Dermis microvascular lymphatic vessel endothelial cell (primary cell): ENCODE results near the gene TRIM44. TPM values are rescaled to one million over a fixed set of nuclear protein-coding genes. Genes with fewer than 3 reads are reported as not detected.
"Not testable (repeated sequence)": the region's sequence is repeated elsewhere in the genome, so short reads cannot be mapped to it uniquely, and the experiment has no call there.

Experiments used
- DNase-seq, 2 donors: peaks; one replicate each; pipeline versions ENCODE4 v3.0.0 to v3.0.0-alpha.2; 2010; ENCODE audit warnings: low read depth in 2 of 2
- total RNA-seq: library from RNA; depleted of rRNA; stranded (reverse); fragments of >200 nt; gene quantifications from 2 replicates; pipeline ENCODE4 v1.2.1, GENCODE V29; 2014

The TRIM44 gene
- total RNA-seq, 1 donor from 2014 or later: 10.7 TPM

DNA sequence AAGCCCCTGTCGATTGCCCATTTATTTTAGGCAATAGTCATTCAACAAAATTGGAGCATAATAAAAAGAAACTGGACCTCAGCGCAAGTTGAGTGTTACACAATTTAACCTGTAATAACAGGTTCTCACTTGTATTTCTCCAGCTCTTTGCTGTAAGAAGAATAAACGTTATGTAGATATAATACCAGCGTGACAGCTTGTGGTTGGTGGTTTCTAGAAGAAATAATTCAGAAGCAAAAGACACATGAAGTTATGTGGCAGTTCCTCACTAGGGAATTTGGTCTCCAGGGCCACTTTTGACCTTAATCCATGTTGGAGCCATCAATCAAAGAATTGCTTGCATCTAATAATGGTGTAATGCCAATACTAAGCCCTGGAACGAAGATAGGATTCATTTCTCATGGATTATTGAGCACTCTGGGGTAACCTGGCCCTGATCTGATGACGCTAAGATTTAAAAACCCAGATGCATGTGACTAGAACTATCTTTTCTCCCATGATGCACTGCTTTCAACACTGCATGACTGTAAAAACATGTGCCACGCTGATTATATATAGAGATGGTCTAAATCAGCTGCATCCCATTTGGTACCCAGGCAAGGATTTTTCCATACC, 151.6 kb downstream of the TRIM44 start:
- DNase-seq: no peak

DNA sequence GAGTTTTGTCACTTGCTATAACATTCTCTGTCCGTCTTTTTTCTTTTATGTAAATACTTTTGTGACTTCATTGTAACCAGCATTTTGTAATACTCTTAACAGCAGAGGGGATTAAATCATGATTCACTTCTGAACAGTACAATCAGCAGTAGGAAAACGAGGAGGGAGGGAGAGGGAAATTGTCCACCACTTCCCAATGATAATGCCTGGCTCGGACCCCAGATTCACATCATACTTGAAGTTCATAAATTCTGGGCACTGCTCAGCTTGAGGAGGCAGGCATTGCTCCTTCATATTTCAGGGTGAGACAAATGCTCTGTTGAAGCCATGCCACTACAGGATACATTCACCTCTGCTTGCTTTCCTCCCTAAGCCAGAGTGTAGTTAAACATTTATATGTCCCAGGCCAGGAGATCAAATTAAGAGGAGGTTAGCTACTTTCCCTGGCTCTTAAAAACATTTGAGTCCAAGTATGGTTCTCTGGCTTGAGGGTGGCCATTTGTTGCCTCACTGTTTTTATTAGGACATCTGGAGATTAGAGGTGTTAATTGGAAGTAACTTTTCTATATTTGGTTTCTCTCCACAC, 152.2 kb downstream of the TRIM44 start:
- no peak for DNase-seq

DNA sequence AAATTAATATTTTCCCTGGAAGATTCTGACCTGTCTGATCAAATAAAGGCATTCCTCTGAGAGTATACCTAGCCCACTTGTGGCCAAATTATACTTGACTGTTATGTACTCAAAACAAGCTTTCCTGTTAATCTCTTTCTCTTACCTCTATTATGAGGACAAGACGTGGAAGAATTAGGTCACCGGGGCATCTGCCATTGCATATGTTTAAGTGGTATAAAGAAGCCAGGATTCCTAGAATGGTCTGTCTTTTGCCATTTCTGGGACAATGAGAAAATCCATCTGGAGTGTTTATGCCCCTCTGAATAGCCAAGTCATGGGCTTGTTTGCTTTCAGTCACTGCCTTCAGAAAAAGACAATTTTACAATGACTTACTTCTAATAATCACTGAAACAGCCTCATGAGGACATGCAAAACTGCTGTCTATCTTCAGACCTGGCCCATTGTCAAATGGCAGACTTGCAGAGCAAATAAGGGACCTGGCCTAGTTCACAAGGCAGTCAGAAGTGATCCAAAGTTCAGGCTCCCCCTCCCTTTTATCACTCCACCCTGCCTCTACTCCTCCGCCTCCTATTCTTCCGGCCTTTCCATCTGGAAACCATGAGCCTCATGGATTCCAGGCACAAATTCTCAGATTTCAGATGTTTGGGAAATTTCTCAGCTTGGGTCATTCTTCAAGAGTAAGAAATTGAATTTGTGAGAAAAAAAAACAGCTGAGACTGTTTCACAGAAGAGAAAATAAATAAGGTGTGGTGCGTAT, 153.2 kb downstream of the TRIM44 start:
- DNase-seq: no peak

DNA sequence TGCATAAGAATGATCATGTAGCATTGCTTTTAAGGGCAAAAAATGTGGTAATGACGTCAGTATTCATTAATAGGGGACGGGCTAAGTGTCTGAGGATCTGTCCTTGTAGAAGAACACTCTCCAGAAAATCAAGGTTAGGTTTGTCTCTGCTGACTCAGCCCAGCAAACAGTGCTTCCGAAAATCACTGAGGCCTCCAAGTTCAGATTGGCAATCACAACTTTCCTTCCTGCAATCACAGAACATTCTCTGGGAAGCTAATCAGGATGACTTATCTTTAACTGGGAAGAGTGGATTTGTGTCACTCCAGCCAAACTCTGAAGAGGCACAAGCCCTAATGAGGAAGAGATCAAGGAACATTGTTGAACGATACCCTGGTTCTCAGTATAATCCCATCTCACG, 158.0 kb downstream of the TRIM44 start:
- no peak for DNase-seq

DNA sequence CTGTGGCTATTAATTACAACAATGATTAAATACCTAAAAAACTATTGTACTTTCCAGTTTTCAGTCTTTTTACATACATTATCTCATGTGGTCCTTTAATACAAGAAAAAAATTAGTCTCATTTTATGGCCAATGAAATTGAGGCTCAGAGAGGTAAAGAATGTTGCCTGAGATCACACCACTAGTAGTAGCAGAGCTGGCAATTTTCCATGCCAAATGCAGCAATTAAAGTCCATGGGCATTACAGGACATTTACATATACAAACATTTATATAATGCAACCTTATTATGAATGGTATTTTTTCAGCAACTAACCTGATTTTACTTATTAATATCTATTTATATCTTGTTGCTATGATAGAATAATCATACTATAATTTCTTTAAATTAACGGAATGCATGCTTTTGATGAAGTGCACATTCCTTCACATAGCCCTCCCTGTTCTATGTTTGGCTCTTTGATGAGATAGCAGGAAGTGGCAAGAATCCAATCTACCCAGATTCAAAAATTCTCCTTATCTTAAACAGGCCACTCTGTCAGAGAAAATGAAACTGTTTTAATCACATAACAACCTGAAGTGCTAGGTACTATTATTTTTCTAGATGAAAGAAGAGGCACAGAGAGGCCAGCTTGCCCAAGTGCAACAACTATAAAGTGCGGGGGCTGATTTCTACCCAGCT, 160.4 kb downstream of the TRIM44 start:
- no peak for DNase-seq

DNA sequence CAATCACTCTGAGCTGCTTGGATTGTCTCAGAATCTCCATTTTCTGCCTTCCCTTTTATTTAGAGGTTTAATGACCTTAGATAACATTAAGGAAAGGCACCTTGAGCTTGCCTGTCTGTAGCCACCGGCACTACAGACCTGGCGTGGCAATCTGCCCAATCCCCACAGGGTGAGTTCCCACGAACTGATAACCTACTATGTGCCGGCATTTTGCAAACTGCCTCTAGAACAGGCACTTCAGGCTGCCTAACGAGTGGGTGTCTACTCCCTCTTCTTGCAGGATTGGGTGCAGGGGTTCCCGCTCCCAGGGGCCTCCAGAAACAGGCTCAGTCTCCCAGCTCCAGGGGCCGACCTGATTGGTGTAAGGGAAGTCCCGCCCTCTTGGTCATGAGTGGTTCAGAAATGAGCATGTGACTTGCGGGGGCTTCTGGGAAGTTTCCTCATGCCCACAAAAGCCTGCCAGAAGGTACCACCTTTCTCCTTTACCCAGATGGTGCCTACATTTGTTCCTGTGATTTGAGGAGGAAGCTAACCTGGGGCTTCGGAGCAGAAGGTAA, 161.2 kb downstream of the TRIM44 start:
- DNase-seq: no peak

DNA sequence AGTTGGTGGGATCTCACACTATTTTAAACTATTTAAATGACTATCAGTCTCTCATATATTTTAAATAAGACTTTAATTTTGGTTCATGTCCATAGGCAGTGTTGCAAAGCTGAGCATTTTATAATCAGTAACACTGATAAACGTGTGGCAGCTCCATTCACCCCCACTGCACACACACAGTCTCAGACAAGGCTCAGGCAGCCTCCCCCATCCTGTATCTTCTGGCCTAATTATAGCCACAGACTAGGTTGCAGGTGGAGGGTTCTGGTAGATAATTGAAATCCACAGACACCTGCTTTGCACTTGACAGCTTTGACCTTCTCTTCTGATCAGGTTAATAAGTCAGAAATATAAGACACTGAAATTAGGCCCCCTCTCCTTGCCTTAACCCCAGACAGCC, 162.8 kb downstream of the TRIM44 start:
- DNase-seq: no peak

DNA sequence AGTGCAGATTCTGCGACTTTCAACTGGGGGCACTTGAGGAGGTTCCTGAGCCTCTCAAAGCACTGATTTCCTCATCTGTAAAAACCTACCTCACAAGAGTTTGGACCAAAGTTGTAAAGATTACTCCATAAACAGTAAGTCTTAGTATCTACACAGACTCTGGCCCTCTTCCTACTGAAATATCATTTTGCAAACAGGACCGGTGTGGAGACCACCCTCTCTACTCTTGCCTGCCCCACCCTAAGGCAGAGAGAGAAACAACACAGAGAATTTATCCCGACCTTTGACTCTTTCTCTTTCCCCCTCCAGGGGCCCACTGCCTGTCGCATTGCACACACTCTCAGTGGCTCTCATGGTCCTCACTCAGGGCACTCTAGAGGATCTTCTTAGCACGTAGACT, 163.4 kb downstream of the TRIM44 start:
- no peak for DNase-seq

DNA sequence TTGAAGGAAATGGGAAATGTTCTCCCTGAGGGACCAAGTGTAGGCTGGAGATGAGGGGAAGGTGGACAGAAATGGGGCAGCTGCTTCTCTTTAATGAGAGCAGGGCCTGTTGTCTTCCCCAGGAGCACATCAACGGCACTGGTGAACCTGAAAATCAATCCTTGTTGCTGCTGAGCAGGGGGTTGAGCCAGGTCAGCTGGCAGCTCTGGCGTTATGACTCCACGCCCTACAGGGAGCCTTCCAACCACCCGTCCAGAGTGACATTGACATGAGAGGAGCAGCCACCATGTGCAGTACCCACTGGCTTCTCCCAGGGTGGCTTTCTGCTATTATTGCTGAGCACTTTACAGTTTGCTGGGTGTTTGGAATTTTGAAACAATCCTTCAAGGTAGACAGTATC, 164.4 kb downstream of the TRIM44 start:
- no peak for DNase-seq

DNA sequence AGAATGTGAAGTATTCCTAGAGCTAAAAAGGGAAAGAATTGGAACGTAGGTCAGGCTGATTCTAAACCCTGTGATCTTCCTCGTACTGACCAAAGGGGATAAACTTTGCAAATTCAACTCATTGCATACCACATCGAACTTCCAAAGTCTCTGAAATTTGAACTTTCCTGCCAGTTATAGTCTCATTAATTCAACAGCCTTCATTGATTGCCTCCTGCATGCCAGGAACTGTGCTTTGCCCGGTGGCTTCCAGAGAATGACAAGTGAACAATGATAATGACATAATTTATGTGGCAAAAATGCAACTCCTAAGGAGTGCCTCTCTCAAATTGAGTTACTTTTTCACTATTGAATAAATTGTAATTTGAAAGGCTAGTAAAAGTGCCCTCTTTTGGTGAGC, 173.6 kb downstream of the TRIM44 start:
- DNase-seq: no peak

DNA sequence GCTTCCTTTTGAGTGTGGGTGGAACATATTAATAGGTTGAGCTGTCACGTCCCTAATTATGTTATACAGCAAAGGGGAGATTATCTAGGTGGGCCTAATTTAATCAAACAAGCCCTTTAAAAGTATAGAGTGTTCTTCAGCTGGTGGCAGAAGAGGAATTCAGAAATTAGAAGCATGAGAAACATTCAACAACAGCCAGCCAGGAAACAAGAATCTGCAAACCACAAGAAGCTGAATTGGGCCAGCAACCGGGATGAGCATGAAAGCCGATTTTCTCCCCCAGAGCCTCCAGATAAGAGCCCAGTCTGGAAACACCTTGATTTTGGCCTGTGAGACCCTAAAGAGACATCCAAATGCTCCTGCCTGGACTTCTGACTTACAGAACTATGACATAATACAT, 175.5 kb downstream of the TRIM44 start:
- no peak for DNase-seq

DNA sequence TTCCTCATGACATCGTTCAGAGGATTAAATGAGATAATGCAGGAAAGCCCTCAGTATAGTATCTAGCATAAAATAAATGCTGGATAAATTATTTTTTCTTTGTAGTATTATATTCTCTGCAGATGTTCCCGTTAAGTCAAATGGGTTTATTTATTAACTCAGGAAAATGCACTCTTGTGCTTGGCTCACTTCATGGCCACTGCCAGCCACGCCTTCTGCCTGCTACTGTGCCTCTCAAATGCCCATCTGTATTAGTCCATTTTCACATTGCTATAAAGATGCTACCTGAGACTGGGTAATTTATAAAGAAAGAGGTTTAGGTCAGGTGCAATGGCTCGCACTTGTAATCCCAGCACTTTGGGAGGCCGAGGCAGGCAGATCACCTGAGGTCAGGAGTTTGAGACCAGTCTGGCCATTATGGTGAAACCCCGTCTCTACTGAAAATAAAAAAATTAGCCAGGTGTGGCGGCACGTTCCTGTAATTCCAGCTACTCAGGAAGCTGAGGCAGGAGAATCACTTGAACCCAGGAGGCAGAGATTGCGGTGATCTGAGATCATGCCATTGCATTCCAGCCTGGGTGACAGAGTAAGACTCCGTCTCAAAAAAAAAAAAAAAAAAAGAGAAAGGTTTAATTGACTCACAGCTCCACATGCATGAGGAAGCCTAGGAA, 176.3 kb downstream of the TRIM44 start:
- not testable (repeated sequence) for DNase-seq

DNA sequence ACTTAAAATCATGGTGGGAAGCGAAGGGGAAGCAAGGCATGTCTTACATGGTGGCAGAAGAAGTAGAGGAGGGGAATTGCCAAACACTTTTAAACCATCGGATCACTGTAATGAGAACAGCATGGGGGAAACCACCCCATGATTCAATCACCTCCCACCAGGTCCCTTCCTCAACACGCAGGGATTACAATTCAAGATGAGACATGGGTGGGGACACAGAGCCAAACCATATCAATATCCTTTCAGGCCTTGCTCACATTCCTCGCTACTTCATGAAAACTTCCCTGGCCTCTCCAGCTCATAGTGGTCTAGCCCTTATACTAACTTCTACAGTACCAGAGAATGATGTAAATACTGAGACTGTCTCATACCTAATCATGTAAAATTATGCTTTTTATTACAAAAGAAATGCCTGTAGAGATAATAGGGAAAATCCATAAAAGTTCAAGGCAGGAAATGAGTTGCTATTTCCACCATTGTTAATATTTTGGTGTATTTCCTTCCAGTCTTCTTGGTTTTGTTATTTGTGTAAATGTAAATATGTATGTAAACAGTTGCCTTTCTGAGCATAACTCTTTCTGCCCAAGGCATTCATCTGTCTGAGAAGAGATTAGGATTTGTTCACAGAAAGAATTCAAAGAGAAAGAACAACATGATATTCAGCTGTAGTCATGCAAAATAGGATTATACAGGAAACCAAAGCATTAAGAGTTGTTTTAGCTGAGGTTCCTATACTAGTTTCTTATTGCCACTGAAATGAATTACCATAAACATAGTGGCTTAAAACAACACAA, 177.0 kb downstream of the TRIM44 start:
- no peak for DNase-seq

DNA sequence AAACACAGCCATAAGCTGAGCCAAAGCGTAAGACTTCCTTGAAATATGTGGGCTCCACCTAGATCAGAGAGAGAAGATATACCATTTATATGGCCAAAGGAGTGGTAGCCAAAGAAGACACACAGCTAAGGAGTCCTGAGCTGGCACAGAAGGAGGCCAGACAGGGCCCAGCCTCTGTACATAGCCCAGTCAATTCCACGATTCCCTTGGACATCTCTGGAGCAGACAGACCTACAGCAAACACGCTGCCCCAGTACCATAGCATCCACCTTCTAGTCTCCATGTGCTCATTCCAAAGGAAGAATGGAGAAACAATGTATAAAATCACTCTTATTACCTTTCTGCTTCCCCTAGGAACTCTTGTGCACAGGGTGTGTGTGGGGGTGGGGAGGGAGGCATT, 179.2 kb downstream of the TRIM44 start:
- no peak for DNase-seq

DNA sequence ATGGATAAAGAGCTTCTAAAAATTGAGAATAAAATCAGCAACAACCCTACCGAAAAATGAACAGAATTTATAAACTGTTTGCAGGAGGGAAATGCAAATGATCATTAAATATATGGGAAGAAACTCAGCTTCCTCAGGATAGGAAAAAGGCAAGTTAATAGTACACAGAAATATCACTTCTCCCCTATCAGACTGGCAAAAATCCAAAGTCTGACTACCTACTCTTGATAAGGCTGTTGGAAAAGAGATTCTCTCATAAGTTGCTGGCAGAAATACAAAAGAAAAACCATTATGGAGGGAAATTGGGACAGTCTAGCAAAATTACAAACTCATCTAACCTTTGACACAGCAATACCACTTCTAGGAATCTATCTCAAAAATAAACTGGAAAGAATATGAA, 180.4 kb downstream of the TRIM44 start:
- DNase-seq: no peak

DNA sequence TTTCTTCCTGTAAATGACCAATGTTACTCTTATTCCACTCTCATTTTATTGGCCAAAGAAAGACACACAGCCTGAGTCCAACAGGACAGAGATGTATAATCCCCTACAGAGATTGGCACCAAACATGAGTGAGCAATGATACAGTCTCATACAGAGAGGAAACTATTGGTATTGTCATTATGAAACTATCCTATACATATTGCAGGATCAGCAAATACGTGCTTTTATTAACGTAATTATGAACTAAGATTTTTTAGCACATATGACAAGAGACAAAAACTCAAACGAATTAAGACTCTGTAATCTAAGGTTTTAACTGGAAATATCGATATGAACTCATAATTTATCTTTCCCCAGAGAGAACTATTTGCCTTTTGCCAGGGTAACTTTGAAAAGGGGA, 182.0 kb downstream of the TRIM44 start:
- DNase-seq: no peak

DNA sequence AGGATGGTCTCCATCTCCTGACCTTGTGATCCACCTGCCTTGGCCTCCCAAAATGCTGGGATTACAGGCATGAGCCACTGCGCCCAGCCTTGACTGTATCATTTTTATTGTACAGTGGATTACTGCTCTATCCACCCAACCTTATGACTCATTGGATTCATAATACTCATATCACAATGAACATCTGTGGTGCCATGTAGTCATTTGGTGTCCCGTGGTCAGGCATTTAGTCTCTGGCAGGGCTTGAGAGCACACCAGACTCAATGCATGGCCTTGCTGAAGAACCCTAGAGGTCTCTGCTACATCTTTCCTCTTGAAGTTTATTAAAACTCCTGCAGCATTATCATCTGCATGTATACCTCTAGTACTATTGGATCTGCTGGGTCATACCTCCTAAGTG, 183.3 kb downstream of the TRIM44 start:
- DNase-seq: no peak

DNA sequence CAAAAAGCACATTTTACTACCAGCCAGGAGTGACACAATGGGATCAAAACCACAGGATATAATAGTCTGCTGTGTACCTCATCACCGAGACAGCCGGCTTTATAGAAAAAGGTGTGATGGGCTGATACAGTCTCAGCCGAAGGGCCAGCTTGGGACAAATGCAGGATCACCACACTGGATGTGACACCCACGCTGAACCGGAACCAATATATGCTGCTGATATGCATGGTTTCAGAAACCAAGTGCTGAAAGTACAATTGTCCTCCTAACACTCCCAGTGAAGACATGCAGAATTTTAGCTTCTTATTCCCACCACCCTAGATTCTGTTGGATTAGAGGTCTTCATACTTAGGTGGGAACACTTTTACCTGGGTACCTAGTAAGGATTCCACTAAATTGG, 184.3 kb downstream of the TRIM44 start:
- no peak for DNase-seq

DNA sequence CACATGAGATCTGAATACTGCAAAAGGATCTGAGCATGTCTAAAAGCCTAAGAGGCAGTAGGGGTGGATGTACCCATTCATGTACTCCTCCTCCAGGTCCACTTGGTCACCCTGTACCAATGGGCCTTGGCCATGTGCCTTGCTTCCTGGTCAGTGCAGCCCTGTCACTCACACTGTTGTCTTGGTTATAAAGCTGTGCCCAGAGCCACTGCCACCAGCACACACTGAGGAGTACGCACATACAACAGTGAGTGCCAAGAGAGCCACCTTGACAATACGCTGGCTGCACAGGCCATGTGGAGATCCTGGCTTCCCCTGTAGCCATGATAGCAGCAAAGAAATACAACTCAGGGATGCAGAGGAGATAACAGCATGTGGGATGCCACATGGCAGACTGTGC, 184.9 kb downstream of the TRIM44 start:
- no peak for DNase-seq

DNA sequence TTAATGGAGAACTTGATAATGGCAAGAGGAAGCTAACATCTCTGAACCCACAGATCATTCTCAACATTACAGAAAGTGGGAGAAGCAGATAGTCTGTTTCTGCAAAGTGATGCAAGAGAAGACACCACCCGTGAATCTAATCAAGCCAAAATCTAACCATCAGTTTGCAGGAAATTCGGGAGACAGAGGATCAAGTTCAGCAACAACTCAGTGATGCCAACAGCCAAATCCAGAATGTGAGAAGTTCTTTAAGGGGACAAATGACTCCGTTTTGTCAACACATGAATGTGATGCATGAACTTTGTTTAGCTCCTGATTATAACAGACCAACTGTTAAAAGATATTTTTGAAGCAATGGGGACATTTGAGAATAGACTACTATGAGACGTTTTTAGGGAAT, 186.0 kb downstream of the TRIM44 start:
- DNase-seq: no peak

DNA sequence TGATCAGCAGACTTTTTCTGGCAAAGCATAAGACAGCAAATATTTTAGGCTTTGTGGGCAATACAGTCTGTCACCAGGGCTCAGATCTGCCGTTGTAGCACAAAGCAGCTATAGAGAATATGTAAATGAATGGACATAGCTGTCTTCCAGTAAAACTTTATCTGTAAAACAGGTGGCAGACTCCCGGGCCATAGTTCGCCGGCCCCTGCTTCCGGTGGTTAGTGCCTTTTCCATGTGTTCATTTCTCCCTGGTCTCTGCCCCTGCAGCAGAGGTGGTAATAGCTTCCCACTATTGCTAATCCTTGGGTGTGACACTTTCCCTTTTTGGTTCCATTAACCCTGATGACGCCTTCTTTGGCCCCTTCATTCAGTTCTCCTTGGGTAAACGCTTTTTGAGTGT, 187.6 kb downstream of the TRIM44 start:
- DNase-seq: no peak
